Stimulated activated CD4-positive, alpha-beta T cell treated with anti-CD3 and anti-CD28 coated beads, Interleukin-1b, Interleukin-23, amount 100 ng/mL, for 4 hours (primary cell): Measurements from ENCODE around the gene GPR32.
"Not testable (repeated sequence)": the region's sequence is repeated elsewhere in the genome, so short reads cannot be mapped to it uniquely, and the experiment has no call there.

ENCODE experiments used
- DNase-seq, 2 donors: peaks; one replicate each; pipeline ENCODE4 v3.0.0-alpha.2; 2020; ENCODE audit warnings: low read depth in 2 of 2

The GPR32 gene

GRCh38 chr19:50803633-50804419 is 33.6 kb downstream of the GPR32 start:
- peak in 1 of 2 donors; percentile 48 for DNase-seq

GRCh38 chr19:50804420-50805272 is 34.4 kb downstream of the GPR32 start:
- DNase-seq, result peak; percentile 96 to 98

GRCh38 chr19:50808856-50809255 is 38.6 kb downstream of the GPR32 start:
- no peak for DNase-seq

- DNase-seq, result not testable (repeated sequence)
Observed at GRCh38 chr19:50811622-50812238, 41.5 kb downstream of the GPR32 start.

GRCh38 chr19:50812474-50812873 is 42.2 kb downstream of the GPR32 start:
- DNase-seq, result no peak

GRCh38 chr19:50814883-50815282 is 44.6 kb downstream of the GPR32 start:
- no peak for DNase-seq

- no peak for DNase-seq
Observed at GRCh38 chr19:50815439-50815838, 45.2 kb downstream of the GPR32 start.

- DNase-seq, result peak in 1 of 2 donors; percentile 51
Observed at GRCh38 chr19:50817941-50818858, 47.9 kb downstream of the GPR32 start.

GRCh38 chr19:50818859-50819472 is 48.7 kb downstream of the GPR32 start:
- no peak for DNase-seq

- DNase-seq, result no peak
Observed at GRCh38 chr19:50819636-50820035, 49.4 kb downstream of the GPR32 start.

GRCh38 chr19:50820086-50820485 is 49.8 kb downstream of the GPR32 start:
- no peak for DNase-seq

- DNase-seq, result no peak
Observed at GRCh38 chr19:50820549-50821247, 50.4 kb downstream of the GPR32 start.

GRCh38 chr19:50821248-50821612 is 51.0 kb downstream of the GPR32 start:
- DNase-seq, result no peak
